ENCODE measurements around the gene CLK3. TPM values are rescaled to one million over a fixed set of nuclear protein-coding genes. Genes with fewer than 3 reads are reported as not detected.

Gene CLK3
- total RNA-seq, 1 experiment from 2014 or later, result 56.2 TPM

- no peak for DNase-seq
- no peaks in the 10 kb centered on the region for H3K4me1 ChIP-seq (ENCODE audit: insufficient read depth, low read length)
- intact Hi-C loops (cut with micrococcal nuclease), result no loop called here
- peaks cover 11% of the 10 kb centered on the region; the same call in 1 of the 2 replicates for H3K36me3 ChIP-seq (ENCODE audit: low read depth, low read length)
- H3K79me2 ChIP-seq (ENCODE audit: low read length), result peaks cover 24% of the 10 kb centered on the region
- no peak overlapping the region for H2AFZ ChIP-seq (ENCODE audit: low read length)
- no peaks in the 10 kb centered on the region for H3K27me3 ChIP-seq (ENCODE audit: low read length)
- BruUV-seq (replicated peaks), result no TSS peak
- no peak for ATAC-seq
- H3K9me3 ChIP-seq (ENCODE audit: low read length), result no peaks in the 10 kb centered on the region
- no peak overlapping the region for H3K4me2 ChIP-seq (ENCODE audit: low read length)
- H3K4me3 ChIP-seq (ENCODE audit: low read length), result no peak overlapping the region
- CTCF ChIA-PET, result no interaction called here
- no peaks in the 10 kb centered on the region for H3F3A ChIP-seq (ENCODE audit: low read length, unreplicated experiment)
- no peak overlapping the region for H3K9ac ChIP-seq (ENCODE audit: low read length)
- no peaks in the 10 kb centered on the region for H4K20me1 ChIP-seq (ENCODE audit: low read length)
- no peak overlapping the region for H3K27ac ChIP-seq (ENCODE audit: low read length)
- no peaks in the 10 kb centered on the region for H3K9me2 ChIP-seq (replicated peaks; ENCODE audit: low read length)
- TF ChIP-seq EZH2 (IDR thresholded peaks at IDR 0.05; ENCODE audit: low read length, unreplicated experiment), result no peak
- TF ChIP-seq, protein P1, sequence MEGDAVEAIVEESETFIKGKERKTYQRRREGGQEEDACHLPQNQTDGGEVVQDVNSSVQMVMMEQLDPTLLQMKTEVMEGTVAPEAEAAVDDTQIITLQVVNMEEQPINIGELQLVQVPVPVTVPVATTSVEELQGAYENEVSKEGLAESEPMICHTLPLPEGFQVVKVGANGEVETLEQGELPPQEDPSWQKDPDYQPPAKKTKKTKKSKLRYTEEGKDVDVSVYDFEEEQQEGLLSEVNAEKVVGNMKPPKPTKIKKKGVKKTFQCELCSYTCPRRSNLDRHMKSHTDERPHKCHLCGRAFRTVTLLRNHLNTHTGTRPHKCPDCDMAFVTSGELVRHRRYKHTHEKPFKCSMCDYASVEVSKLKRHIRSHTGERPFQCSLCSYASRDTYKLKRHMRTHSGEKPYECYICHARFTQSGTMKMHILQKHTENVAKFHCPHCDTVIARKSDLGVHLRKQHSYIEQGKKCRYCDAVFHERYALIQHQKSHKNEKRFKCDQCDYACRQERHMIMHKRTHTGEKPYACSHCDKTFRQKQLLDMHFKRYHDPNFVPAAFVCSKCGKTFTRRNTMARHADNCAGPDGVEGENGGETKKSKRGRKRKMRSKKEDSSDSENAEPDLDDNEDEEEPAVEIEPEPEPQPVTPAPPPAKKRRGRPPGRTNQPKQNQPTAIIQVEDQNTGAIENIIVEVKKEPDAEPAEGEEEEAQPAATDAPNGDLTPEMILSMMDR (conservative IDR thresholded peaks at IDR 0.05; ENCODE audit: low read depth, low read length), result no peak
- no peak for TF ChIP-seq EZH2phosphoT487 (IDR thresholded peaks at IDR 0.05; ENCODE audit: borderline replicate concordance, low read length)
- POLR2A ChIA-PET (ENCODE audit: unreplicated experiment), result no interaction called here
Measured at GRCh38 chr15:74674161-74674560, 58.5 kb downstream of the CLK3 start.

DNA sequence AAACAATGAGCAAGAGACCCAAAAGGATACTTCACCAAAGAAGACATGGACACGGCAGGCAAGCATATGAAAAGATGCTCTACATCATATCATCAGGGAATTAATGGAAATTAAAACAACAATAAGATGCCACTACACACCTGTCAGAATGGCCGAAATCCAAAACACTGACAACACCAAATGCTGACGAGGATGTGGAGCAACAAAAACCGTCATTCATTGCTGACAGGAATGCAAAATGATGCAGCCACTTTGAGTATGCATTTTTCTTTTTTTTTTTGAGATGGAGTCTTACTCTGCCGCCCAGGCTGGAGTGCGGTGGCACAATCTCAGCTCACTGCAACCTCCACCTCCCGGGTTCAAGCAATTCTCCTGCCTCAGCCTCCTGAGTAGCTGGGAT, 61.2 kb downstream of the CLK3 start:
- H4K20me1 ChIP-seq (ENCODE audit: low read length), result no peaks in the 10 kb centered on the region
- no peak overlapping the region for H3K27ac ChIP-seq (ENCODE audit: low read length)
- ChIA-PET POLR2A (ENCODE audit: unreplicated experiment) (no interaction called here), CTCF (no interaction called here)
- no peaks in the 10 kb centered on the region for H3K9me3 ChIP-seq (ENCODE audit: low read length)
- peaks cover 46% of the 10 kb centered on the region for H3K79me2 ChIP-seq (ENCODE audit: low read length)
- H3K4me3 ChIP-seq (ENCODE audit: low read length), result no peak overlapping the region
- H3K4me1 ChIP-seq (ENCODE audit: insufficient read depth, low read length), result no peaks in the 10 kb centered on the region
- no peak overlapping the region for H3K4me2 ChIP-seq (ENCODE audit: low read length)
- no peaks in the 10 kb centered on the region for H3K9me2 ChIP-seq (replicated peaks; ENCODE audit: low read length)
- ATAC-seq, result no peak
- no peaks in the 10 kb centered on the region for H3F3A ChIP-seq (ENCODE audit: low read length, unreplicated experiment)
- no TSS peak for BruUV-seq (replicated peaks)
- TF ChIP-seq, protein P1 (conservative IDR thresholded peaks at IDR 0.05; ENCODE audit: low read depth, low read length), result no peak
- no peaks in the 10 kb centered on the region for H3K27me3 ChIP-seq (ENCODE audit: low read length)
- intact Hi-C loops (cut with micrococcal nuclease), result no loop called here
- DNase-seq, result no peak
- H3K9ac ChIP-seq (ENCODE audit: low read length), result no peak overlapping the region
- H2AFZ ChIP-seq (ENCODE audit: low read length), result no peak overlapping the region
- no peaks in the 10 kb centered on the region; the same call in 1 of the 2 replicates for H3K36me3 ChIP-seq (ENCODE audit: low read depth, low read length)

Other genes with a start within 250 kb of the CLK3 start
- gene CYP11A1, start 248.2 kb upstream of the CLK3 start, total RNA-seq (2014; rRNA removed), result 0.18 TPM in 1 of 2 replicates, not detected in the other
- 74.9 and 75.9 TPM in 2 replicates for gene SEMA7A, start 181.9 kb upstream of the CLK3 start, total RNA-seq (2014; rRNA removed)
- 46.1 and 57.1 TPM in 2 replicates for gene UBL7, start 154.7 kb upstream of the CLK3 start, total RNA-seq (2014; rRNA removed)
- gene ARID3B, start 74.6 kb upstream of the CLK3 start, total RNA-seq (2014; rRNA removed), result 17.4 and 19.0 TPM in 2 replicates
- 9.9 and 15.6 TPM in 2 replicates for gene EDC3, start 80.2 kb downstream of the CLK3 start, total RNA-seq (2014; rRNA removed)
- 2.3 and 2.5 TPM in 2 replicates for gene CYP1A1, start 109.7 kb downstream of the CLK3 start, total RNA-seq (2014; rRNA removed)
- gene CYP1A2, start 133.0 kb downstream of the CLK3 start, total RNA-seq (2014; rRNA removed), result not detected in 2 replicates
- gene CSK, start 166.2 kb downstream of the CLK3 start, total RNA-seq (2014; rRNA removed), result 38.0 and 50.3 TPM in 2 replicates
- gene LMAN1L, start 197.0 kb downstream of the CLK3 start, total RNA-seq (2014; rRNA removed), result not detected in 2 replicates
- not detected in 2 replicates for gene CPLX3, start 210.8 kb downstream of the CLK3 start, total RNA-seq (2014; rRNA removed)
- gene ULK3, start 227.3 kb downstream of the CLK3 start, total RNA-seq (2014; rRNA removed), result 20.3 and 29.7 TPM in 2 replicates